Activated naive CD4-positive, alpha-beta T cell treated with Interleukin-2 at 50 U/mL for 16 hours (primary cell): Measurements from ENCODE around the gene PXMP4.
A peak's percentile ranks its signal among the peaks of the same experiment; 100 is the strongest.

Experiments
- DNase-seq: peaks from one replicate; pipeline ENCODE4 v3.0.0-alpha.2; 2020

PXMP4 gene

DNA sequence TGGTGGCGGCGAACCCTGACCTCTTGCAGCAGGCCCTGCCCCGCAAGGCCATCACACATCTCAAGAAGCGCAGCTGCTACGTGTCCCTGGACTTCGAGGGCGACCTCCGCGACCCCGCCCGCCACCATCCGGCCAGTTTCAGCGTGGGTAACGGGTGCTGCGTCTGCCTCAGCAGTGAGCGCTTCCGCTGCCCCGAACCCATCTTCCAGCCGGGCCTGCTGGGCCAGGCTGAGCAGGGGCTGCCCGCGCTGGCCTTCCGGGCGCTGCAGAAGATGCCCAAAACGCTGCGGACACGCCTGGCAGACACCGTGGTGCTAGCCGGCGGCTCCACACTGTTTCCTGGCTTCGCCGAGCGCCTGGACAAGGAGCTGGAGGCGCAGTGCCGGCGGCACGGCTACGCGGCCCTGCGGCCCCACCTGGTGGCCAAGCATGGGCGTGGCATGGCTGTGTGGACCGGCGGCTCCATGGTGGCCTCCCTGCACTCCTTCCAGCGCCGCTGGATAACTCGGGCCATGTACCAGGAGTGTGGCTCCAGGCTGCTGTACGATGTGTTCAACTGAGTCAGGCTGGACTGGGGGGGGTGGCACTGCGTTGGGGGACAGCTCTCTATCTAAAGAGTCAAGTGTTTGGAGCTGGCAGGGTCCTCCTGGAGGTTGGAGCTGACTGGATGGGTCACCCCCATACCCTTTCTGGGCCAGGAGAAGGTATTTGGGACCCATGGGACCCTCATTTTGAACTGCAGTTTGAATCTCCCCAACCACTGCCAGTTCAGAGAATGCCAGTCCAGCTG, 52.2 kb downstream of the PXMP4 start:
- peak; percentile 82 for DNase-seq

DNA sequence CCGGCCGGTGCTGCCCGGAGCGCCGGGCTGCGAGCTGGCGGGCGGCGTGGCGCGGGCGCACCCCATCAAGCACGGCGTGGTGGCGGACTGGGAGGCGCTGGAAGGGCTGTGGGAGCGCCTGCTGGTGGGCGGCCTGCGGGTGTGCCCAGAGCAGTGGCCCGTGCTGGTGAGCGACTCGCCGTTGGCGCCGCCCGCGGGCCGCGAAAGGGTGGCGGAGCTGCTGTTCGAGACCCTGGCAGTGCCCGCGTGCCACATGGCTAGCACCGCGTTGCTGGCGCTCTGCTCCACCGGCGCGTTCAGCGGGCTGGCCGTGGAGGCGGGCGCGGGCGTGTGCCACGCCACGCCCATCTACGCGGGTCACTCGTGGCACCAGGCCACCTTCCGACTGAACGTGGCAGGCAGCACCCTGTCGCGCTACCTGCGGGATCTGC, 52.9 kb downstream of the PXMP4 start:
- DNase-seq, result peak; percentile 51

DNA sequence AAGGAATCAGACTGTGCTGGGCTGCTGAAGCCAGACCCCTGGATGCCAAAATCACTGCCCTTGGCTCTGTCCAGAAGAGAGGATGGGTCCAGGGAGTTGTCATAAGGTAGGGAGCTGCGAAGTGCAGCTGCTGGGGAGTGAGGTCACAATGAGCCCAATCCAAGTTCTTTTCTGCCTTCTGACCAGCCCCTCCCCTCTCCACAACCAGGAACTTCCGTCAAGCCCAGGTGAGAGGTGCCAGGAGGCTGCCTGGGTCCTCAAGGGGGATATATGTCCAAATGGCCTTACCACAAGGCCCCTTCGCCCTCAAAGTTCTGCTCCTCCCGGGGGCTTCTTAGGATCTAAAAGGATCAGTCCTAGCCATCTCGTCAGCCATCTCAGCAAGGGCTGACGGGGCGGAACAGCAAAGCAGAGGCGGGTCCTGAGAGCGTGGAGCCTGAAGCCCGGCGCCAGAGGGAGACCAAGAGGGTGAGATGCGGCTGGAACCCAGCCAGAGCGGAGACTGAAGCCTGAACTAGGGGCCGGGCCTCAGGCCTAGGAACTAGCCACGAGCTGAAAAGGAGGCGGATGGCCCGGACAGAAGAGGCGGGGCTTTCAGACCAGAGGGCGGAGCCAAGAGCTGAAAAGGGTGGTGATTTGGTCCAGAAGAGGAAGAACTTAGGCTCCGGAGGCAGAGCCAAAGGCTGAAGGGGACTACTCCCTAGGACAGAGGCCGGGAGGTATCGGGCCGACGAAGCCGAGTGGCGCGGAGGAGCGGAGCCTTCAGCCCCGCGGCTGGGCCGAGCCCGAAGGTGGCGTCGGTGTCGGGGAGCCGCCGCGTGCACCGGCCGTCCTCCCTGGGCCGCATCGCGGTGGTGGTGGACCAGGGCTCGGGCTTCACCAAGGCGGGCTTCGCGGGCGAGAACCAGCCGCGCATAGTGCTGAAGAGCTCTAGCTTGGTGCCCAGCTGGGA, 53.5 kb downstream of the PXMP4 start, which contains the start of gene ACTL10:
Gene ACTL10, plus strand, starts transcription at position 651 of the 952 bp plus-strand sequence. CDS start 555 bp downstream, outside the sequence.
- peak; percentile 87 for DNase-seq

DNA sequence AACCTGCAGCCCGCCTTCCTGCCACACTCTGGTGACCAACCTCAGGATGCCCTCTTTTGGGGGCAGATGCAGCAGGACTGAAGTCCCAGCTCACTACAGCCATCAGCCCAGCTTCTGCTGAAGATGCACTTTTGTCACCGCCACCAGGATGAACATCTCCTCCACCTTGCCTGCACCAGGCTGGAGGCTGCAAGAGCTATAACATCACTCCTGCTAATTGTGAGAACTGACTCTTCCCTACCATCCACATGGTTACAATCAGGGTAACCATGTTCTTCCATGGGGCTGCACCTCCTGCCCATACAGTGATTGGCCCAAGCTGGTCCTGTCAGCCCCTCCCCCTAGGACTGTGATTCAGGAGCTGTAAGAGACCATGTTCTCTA, 55.4 kb downstream of the PXMP4 start:
- DNase-seq, result no peak

DNA sequence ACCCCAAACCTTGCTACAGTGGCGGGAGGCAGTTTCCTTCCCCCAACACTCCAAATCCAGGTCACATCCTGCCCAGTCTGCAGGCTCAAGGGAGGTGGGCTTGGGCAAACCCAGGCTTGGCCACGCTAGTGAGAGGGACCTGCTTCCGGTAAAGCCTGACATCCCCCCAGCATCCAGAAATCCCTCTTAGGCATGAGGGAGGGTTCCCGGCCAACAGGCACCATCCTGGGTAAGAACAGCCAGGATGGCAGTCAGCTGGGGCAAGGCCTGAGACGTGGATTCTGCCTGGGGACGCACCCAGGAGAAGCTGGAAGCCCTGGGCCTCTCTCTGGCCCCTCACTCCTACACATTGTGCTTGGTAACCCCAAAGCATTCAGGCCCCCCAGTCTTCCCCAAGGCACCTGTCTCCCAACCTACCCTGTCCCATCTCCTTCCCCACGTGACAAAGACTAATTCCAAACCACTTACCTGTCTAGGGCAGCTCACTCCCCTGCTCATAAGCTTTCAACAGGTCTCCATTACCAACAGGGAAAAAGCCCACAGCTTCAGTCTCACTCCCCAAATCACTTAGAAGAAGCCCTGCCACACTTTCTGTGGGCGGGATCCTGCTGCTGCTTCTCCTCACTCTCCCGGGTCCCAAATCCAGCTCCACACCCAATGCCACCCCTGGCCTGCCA, 55.9 kb downstream of the PXMP4 start:
- DNase-seq, result no peak

DNA sequence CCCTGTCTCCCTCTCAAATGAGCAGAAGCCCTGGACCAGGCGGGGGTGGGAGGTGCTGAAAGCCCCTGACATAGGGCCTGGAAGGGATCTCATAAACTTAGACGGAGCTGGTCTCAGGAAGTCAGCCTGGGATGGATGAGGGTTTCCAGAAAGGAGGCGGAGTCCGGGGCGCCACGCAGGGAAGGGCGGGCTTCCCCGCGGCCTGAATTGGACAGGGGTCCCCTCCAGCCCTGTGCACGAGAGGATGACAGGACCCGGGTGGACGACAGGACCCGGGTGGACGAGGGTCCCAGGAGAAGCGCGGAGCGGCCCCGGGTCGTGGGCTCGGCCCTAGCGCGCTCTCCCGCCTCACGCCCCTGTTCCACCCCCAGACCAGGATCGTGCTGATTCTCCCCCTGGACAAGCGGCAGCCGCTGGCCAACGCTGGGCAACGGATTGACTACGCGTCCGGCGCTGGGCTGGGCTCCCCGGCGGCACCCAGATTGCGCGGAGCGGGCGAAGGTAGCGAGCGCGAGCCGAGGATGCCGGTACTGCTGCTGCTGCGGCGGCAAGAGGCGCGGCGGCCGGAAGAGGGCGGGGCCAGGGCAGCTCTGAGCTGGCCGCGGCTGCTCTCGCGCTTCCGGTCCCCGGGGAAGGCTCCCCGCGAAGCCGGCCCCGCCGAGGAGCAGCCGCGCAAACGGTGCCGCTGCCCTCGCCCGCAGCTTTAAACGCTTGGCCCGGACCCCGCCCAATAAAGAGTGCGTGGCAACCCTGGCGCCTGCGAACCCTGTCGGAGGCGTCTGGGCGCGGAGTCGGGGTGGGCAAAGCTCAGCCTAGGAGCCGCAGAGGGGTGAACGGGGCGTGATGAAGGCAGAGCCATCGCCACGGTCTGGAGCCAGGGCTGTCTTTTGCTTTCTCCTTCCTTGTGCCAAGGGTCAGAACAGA, 56.7 kb downstream of the PXMP4 start:
- DNase-seq, result peak; percentile 86

DNA sequence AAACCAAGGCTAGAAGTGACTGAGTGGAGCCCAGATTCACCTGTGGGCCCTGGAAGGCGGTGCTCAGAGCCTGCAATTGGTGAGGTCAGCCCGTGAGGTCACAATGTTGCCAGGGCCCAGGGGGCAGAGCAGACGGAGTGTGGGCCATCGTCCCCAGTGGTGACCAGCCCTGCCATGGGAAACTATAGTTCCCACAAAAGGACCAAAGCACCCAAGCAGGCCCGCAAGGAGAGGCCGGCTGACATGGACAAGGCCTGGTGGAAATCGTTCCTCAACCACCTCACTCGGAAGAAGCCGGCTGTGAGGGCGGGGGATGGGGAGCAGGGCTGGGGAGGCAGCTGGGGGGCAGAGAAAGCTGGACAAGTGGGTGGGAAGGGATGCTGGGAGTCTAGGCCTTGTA, 57.9 kb downstream of the PXMP4 start, which contains the start of gene C20orf144:
Gene C20orf144, plus strand, starts transcription at position 156 of the 400 bp plus-strand sequence. Its CDS starts 19 bp downstream, at position 175.
- DNase-seq, result no peak

DNA sequence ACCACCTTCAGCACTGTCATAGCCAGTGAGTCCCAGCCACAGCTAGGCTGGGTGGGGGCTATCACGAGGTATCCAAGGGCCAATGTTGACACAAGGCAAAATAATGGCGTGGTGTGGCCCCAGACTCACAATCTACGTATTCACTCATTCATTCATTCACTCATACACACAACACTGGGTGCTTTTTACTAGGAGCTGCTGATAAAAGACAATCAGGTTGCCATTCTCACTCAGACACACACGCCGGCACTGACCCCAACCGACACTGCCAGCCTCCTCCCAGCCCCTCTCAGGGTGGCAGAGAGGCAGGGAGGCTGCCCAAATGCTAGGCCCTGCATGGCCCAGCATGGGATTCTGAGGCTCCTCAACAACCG, 59.4 kb downstream of the PXMP4 start:
- DNase-seq, result no peak

DNA sequence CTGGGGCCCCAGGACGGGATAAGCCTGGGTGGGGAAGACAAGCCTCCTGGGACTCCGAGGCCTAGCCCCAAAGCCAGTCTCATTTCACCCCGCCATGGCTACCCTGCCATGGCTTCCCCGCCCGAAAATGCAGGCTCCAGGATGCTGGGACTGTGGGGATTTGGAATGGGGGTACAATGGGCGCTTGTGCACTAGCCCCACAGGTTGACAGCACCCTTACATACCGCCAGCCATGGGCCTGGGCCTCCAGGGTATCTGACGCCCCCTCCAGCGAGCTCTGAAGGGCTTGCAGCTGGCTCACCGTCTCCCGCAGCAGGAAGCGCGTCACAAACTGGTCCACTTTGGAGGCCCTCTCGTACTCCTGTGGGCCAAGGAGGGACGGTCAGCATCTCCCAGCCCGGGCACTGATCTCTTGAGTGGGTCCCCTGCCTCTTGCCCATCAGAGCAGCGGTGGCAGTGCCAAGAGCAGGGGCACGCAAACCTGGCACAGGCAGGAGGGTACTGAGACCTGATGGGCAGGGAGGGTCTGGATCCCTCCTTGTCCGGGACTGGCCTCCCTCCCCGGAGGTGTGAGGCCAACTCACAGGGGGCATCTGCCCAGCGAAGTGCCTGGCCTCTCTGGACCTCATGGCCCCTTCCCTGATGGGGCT, 60.0 kb downstream of the PXMP4 start:
- no peak for DNase-seq

DNA sequence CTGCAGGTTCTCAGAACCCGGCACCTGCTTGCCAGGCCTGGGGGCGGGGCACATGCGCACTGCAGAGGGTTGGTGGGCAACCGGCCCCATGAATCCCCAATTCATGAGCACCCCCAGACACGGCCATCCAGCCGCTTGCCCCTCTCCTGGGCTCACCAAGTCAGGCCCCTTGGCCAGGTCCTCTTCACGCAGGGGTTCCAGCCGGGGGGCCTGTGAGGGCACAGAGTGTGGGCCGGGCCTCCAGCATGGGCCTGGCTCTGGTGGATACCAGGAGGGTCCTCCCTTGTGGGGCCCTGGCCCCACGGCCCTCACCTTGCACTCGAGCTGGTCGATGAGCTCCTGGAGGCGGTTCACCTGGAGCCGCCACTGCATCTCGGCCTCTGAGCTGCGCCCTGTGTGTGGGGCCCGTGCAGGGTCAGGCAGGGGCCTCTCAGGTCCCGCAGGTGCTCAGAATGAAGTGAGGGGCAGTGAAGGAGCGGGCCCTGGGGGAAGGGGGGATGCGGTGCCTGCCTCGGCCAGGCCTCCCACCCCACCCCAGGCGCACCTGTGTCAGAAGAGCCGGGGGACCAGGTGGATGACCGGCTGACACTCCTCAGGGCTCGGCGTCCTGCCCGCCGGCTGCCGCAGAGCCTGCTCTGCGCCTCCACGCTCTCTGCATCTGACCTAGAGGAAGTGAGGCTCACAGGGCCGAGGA, 60.6 kb downstream of the PXMP4 start:
- no peak for DNase-seq

DNA sequence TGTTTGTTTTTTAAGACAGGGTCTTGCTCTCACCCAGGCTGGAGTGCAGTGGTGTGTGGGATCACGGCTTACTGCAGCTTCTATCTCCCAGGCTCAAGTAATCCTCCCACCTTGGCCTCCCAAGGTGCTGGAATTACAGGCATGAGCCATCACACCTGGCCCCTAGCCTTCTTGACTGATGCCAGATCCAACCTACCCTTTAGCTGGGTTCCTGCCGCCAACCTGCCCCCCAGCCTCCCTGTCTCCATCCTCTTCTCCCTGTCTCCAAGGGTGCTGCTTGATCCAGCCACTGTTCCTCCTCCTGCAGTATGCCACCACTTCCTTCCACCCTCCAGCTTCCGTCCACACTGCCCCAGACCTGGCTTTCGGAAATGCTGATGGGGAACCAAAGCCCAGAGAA, 61.2 kb downstream of the PXMP4 start:
- DNase-seq, result no peak

DNA sequence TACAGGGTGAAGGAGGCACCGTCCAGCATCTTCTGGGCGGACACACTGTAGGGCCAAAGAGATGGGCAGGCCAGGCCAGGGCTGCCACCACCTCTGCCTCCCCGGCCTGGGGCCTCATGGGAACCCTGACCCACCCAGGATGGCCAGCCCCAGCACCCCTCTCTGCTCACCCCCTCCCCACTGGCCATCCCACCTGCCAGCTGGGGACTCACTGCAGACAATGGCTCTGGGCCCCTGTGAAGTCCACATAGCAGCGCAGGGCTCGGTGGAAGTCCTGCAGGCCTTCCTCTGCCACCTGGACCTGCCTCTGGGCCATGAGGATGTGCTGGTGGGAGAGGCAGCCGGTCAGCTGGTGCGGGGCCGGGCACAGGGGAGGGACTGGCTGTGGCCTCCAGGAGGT, 61.6 kb downstream of the PXMP4 start:
- no peak for DNase-seq

DNA sequence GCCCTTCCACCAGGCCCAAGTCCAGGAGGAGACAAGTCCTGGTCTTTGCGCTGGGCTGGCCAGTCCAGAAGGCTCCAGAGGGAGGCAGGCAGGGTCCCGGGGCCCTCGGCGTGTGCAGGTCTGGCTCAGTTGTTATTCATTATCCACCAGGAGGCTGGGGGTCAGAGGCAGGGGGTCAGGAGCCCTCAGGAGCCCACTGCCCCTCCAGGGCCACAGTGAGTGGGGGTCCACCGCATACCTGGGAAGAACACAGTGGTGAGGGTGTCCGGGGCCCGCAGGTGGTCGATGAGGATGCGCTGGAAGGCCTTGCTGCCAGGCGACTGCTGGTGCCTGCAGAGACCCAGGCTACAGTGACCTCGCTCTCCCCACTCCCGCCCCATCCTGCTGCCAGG, 62.4 kb downstream of the PXMP4 start:
- no peak for DNase-seq

DNA sequence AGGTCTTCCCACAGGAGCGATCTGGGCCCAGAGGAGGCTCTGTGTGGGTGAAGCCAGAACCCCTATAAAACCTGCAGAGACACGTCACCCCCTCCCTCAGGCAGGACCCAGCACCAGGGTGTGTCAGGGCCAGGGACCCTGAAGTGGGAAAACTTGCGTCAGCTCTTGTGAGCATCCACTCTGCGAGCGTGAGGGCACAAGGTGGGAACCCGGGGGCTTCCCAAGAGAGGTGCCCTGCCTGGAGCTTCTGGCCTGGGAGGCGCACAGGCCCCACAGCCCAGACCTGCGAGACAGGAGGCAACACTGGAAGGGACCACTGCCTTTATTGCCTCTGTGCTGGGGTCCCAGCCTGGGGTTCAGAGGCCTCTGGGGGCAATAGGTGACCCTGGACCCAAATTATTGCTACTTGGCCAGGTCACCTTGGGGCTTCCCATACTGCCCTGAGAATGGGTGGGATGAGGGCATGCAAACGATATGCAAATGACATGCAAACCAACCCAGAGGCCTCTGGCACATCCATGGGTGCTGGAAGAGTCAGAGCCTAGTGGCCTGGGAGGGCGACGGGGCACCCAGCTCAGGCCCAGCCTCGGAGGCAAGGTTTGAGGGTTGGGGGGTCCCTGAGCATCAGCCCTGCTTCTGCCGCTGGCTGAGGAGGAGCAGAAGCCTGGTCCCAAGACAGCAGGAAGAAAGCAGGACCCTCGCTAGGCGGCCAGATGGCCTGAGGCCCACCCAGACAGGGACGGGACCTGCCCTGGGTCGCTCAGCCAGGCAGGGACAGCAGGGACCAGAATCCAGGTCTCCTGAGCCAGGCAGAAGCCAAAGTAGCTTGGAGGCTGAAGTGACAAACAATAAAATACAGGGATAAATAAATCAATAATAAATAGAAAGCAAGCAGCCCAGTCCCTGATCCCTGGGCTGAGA, 63.1 kb downstream of the PXMP4 start:
- no peak for DNase-seq

DNA sequence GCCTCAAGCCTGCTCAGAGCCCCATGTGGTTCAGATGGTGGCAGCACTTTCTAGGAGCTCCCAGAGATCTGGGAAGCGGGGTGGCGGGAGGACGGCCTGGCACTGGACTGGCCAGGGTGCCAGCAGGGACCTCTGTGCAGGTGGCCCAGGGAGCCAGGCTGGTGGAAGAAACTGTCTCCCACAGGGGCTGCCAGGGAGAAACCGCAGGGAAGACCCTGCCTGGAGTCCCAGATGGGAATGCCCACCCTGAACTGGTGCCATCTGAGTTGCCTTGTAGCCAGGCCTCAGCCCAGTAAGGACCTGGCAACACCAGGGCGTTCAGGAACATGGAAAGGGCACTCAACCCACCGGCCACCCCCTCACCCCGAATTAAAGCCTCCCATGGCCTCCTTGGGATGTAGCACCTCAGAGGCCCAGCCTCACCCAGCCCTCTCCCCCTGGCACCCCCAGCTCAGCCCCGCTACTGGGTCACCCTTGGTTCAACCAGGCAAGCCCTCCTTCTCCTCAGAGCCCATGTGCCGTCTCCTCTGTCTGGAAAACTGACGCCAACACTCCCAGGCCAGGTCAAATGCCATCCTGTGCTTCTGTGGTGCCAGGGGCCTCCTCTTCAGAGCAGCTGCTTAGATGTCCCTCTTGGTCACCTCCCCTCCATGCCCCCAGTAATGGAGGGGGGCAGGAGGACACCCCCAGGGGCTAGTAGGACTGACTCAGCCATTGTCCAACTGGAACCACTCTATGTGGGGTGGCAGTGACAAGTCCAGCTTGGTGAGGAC, 63.9 kb downstream of the PXMP4 start:
- no peak for DNase-seq

DNA sequence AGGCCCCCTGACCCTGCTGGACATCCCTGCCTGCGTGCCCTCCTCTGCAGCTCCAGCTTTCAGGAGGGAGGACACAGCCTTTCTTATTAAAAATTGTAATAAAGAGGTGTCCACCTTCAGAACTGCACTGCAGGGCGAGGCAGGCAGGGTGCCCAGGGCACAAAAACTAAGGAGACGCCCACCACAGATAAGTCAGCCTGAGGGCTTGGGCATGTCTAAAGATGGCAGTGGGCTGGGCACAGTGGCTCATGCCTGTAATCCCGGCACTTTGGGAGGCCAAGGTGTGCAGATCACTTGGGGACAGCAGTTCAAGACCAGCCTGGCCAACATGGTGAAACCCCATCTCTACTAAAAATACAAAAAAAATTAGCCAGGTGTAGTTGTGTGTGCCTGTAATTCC, 64.9 kb downstream of the PXMP4 start:
- DNase-seq, result no peak

DNA sequence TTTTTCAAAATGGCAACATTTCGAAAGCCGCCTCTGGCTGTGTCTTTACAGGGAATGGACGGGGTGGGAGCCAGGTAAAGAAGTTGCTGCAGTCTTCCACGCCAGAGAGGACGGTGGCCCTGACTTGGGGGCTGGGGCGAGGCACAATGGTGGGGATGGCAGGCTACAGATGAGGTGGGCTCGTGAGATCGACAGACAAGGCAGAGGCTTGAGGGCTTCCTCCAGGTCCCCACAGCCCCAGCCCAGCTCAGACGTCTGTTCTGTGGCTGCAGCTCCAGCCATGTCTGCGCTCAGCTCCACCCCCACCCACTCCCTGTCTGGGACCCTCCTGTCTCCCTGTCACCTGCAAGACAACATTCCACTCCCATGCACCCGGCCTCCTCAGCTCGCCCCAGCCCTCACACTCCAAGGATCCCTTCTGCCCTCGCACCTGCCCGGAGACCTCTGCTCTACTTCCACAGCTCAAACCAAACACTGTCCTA, 65.4 kb downstream of the PXMP4 start:
- no peak for DNase-seq

DNA sequence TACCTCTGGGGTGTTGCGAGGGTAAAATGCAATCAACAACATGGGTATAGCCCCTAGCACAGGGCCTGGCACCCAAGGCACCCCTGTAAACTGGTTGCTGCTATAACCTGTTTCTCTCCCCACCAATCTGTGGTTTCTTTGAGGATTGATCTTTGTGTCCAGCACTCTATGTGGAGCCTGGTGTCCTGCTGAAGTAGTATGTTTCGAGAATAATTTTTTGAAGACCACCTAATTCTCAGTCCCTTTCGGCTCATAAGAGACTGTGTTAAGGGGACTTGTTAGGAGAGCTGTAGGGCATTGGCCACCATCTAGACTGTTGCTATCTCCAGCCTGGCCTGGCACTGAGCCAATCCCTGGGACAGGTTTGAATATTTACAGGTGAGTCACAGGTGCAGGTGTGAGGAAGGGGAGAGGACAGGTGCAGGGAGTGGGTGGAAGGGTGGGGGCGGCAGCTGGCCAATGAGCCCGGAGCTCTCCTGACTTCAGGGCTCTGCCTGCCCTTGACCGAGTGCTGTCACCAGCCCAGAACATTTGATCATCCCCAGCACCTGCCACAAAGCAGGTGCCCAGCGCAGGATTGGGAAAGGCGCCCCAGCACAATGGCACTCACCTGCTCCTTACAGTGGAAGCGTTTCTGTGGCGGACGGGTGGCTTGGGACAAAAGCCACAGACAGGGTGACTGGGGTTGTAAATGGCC, 66.1 kb downstream of the PXMP4 start:
- DNase-seq, result no peak
